Central memory CD8-positive, alpha-beta T cell (primary cell): ENCODE measurements around the gene VWA8.
"Not testable (repeated sequence)": the region's sequence is repeated elsewhere in the genome, so short reads cannot be mapped to it uniquely, and the experiment has no call there.

Experiments used
- ATAC-seq: fragments of 150-1000 bp; cut with Tn5 transposase; replicated peaks from 2 replicates; pipeline ENCODE4 v1.10.0; 2022; ENCODE audit warnings: mild to moderate bottlenecking, moderate FRiP score, moderate number of reproducible peaks; ENCODE audit not compliant: poor library complexity, severe bottlenecking; ENCODE audit errors: extremely low read depth
- DNase-seq, 2 donors: peaks; one replicate each; pipeline ENCODE4 v3.0.0; 2021; ENCODE audit warnings: low spot score in 2 of 2
- H3K27ac Mint-ChIP-seq: one replicate; pipeline ENCODE4 v1.8.0; 2022; ENCODE audit warnings: low read depth, mild to moderate bottlenecking, moderate library complexity, mixed read lengths
- H3K27me3 Mint-ChIP-seq: one replicate; pipeline ENCODE4 v1.8.0; 2022; ENCODE audit warnings: mixed read lengths
- H3K36me3 Mint-ChIP-seq: one replicate; pipeline ENCODE4 v1.8.0; 2022; ENCODE audit warnings: mild to moderate bottlenecking, moderate library complexity, mixed read lengths; ENCODE audit not compliant: insufficient read depth
- H3K4me1 Mint-ChIP-seq: one replicate; pipeline ENCODE4 v1.8.0; 2022; ENCODE audit warnings: mixed read lengths
- H3K4me3 Mint-ChIP-seq: one replicate; pipeline ENCODE4 v1.8.0; 2022; ENCODE audit warnings: mild to moderate bottlenecking, moderate library complexity, mixed read lengths
- H3K9me3 Mint-ChIP-seq: one replicate; pipeline ENCODE4 v1.8.0; 2022; ENCODE audit warnings: mixed read lengths

Gene VWA8

DNA sequence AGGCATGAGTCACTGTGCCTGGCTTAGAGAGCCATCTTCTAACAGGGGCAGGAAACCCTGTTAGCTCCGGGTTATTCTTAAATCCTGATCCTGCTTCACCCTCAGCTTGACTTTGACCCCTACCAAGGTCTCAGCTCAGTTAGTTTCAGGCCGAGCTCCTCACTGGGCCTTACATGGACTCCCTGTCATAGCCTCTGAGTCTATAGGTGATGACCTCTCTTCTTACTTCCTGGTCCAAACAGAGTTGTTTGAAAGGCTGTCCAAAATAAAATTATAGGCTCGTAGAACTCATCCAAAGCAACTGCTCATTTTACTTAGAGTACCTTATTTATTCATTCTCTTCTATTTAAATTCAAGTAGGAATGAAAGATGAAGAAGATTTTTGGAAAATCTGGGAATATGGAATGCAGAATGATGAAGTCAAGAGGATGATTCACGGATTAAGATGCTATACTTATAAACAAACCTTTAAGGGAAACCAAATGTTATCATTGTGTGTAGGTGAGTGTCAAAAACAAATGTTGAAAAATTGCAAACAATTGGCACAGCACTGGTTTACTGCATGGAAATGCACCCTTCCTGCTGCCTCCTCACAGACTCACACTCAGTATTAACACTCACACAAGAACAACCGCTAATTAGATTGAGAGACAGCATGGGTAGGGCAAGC lies 329.5 kb downstream of the VWA8 start:
- no peak overlapping the region for H3K4me3 Mint-ChIP-seq
- peaks cover 1% of the 10 kb centered on the region for H3K36me3 Mint-ChIP-seq
- ATAC-seq: no peak
- no peaks in the 10 kb centered on the region for H3K27me3 Mint-ChIP-seq
- H3K9me3 Mint-ChIP-seq: no peaks in the 10 kb centered on the region
- no peak overlapping the region for H3K27ac Mint-ChIP-seq
- no peak for DNase-seq
- no peaks in the 10 kb centered on the region for H3K4me1 Mint-ChIP-seq

DNA sequence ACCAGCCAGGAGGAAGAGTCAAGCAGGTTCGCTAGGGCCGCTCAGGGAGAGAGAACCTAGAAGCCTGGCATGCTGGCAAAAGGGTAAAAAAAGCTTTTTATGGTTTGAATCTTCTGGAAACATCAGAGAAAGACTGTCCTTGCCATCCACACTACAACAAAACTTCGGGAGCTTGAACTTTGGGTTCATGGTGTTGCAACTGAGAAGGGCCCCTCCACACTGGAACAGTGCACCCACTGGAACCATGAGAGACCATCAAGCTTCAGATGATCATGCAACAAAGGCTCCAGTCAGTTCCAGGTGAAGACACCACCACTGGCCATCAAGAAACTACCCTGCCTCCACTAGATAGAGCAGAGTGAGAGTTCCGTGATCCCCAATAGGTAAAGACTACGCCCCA lies 333.5 kb downstream of the VWA8 start:
- no peak for ATAC-seq
- Mint-ChIP-seq H3K4me3 (no peak overlapping the region), H3K36me3 (no peaks in the 10 kb centered on the region), H3K27me3 (no peaks in the 10 kb centered on the region), H3K4me1 (peaks cover 10% of the 10 kb centered on the region), H3K9me3 (no peaks in the 10 kb centered on the region), H3K27ac (no peak overlapping the region)
- DNase-seq: no peak

DNA sequence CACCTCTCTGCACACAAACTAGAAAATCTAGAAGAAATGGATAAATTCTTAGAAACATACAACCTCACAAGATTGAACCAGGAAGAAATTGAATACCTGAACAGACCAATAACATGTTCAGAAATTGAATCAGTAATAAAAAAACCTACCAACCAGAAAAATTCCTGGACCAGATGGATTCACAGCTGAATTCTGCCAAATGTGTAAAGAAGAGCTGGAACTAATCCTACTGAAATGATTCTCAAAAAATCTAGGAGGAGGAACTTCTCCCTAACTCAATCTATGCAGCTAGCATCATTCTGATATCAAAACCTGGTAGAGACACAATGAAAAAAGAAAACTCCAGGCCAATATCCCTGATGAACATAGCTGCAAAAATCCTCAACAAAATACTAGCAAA lies 336.9 kb downstream of the VWA8 start:
- Mint-ChIP-seq H3K4me1 (peaks cover 16% of the 10 kb centered on the region), H3K36me3 (peaks cover 2% of the 10 kb centered on the region), H3K27me3 (no peaks in the 10 kb centered on the region), H3K9me3 (no peaks in the 10 kb centered on the region), H3K27ac (no peak overlapping the region), H3K4me3 (no peak overlapping the region)
- DNase-seq (no peak), ATAC-seq (no peak)

DNA sequence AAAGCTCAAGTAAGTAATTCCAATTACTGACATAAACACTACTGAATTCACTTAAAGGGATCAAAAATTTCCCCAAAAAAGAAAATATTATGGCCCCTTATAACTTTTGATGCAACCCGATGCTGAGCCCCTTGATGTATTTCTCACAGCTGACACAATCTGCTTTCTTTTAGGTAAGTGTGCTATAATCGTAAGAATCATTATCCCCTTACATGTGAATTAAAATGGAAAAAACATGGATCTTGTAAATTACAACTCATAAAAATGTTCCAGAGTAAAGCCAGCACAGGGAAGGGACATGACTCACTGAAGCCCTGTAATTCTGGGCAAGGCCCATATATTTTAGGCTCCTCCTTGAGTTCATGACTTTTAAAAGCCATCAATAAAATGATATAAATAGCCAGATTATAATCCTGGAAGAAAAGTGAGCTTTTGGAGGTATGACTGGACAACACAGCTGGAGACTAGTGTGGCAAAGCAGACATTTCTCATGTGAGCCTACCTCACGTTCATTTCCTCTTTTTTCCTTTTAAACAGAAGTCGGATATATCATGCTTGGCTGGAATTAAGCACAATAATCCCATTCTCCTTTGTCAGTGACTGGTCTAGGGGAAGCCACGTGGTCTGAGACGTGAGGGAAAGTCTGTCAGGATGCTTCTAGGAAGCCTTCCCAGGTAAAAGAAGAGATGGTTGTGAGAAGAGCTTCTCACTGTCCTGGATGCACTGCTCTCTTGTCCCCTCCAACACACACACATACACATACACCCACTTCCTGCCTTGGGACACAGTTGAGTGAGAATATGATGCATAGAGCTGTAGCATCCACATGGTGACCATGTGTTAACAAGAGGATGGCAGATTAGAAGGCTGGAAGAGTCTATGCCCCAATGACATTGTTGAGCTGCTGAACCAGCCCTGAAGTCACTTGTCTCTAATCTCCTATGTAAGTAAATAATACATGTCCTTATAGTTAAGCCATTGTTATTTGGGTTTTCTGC lies 338.2 kb downstream of the VWA8 start:
- no peaks in the 10 kb centered on the region for H3K9me3 Mint-ChIP-seq
- DNase-seq: no peak
- no peak overlapping the region for H3K27ac Mint-ChIP-seq
- H3K4me3 Mint-ChIP-seq: no peak overlapping the region
- peaks cover 2% of the 10 kb centered on the region for H3K36me3 Mint-ChIP-seq
- H3K4me1 Mint-ChIP-seq: peaks cover 16% of the 10 kb centered on the region
- no peak for ATAC-seq
- no peaks in the 10 kb centered on the region for H3K27me3 Mint-ChIP-seq

DNA sequence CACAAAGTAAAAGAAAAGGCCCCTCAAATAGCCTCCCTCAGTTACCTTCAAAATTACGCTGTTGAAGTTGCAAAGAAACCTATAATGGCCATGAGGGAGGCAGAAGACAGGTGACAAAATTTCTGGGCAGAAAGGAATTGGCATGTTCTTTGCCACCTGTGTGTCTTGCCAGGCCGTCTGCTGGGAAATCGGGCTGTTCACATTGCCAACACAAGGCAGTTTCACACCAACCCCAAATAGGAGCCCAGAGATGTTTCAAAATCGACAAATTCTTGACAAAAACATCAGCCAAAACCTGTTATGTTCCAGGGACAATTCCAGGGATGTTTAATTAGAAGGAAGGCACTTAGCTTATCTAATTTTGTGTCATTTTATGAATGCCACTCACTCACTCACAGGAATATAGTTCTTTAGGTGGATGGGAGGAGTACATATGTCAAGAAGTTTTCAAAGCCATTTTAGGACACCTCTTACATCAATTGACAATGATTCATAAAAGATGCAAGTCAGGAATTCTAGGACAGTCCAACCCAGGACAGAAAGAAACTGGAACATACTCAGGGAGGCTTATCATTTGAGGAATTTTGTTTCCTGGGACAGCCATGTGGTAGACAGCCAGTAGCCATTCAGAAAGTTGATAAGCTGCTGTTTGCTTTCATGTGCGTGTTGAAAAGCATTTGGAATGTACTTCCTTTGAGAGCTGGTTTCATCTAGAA lies 339.0 kb downstream of the VWA8 start:
- H3K9me3 Mint-ChIP-seq: no peaks in the 10 kb centered on the region
- H3K4me1 Mint-ChIP-seq: peaks cover 16% of the 10 kb centered on the region
- no peak overlapping the region for H3K4me3 Mint-ChIP-seq
- ATAC-seq: no peak
- DNase-seq: no peak
- peaks cover 2% of the 10 kb centered on the region for H3K36me3 Mint-ChIP-seq
- no peak overlapping the region for H3K27ac Mint-ChIP-seq
- H3K27me3 Mint-ChIP-seq: no peaks in the 10 kb centered on the region

DNA sequence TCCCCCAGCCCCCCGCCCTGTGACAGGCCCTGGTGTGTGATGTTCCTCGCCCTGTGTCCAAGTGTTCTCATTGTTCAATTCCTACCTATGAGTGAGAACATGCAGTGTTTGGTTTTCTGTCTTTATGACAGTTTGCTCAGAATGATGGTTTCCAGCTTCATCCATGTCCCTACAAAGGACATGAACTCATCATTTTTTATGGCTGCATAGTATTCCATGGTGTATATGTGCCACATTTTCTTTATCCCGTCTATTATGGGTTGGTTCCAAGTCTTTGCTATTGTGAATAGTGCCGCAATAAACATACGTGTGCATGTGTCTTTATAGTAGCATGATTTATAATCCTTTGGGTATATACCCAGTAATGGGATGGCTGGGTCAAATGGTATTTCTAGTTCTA lies 343.3 kb downstream of the VWA8 start:
- H3K27me3 Mint-ChIP-seq, H3K27ac Mint-ChIP-seq, DNase-seq, ATAC-seq, H3K9me3 Mint-ChIP-seq, H3K4me3 Mint-ChIP-seq, H3K4me1 Mint-ChIP-seq: not testable (repeated sequence)
- peaks cover 12% of the 10 kb centered on the region for H3K36me3 Mint-ChIP-seq

DNA sequence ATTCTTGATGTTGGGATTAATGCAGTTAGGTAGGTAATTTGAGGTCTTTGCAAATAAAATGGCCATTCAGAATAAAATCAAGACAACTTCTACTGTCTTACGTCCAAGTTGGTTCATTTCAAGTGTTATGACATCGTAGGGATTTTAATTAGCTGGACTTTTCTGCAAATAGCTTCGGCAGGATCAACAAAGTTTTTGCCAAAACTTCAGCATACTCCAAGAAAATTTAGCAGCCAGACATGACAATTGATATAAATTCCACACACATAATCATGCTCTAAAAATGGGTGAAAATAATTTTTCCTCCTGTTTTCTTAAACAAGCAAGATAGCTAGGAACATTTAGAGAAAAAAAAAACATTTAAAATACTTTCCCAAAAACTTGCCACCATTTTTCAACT lies 344.8 kb downstream of the VWA8 start:
- H3K9me3 Mint-ChIP-seq: no peaks in the 10 kb centered on the region
- DNase-seq (no peak), ATAC-seq (no peak)
- H3K4me3 Mint-ChIP-seq: no peak overlapping the region
- peaks cover 14% of the 10 kb centered on the region for H3K36me3 Mint-ChIP-seq
- H3K27me3 Mint-ChIP-seq: no peaks in the 10 kb centered on the region
- no peak overlapping the region for H3K27ac Mint-ChIP-seq
- peaks cover 6% of the 10 kb centered on the region for H3K4me1 Mint-ChIP-seq

DNA sequence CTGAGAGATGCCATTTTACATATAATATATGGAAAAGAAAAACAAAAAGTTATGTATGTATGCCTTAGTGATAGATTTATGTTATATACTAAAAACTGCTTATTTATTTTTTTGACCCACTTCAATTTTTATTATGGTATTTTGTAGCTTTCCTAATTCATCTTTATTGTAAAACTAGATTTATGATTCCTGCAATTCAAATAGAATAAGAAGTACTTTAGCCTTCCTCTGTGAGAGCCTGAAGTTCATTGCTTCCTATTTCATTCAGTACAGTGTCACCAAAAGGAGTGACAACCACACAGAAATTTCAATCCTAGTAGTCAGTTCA lies 345.4 kb downstream of the VWA8 start:
- no peak for DNase-seq
- Mint-ChIP-seq H3K9me3 (no peaks in the 10 kb centered on the region), H3K4me1 (peaks cover 5% of the 10 kb centered on the region), H3K27ac (no peak overlapping the region), H3K36me3 (peaks cover 13% of the 10 kb centered on the region), H3K27me3 (no peaks in the 10 kb centered on the region), H3K4me3 (no peak overlapping the region)
- no peak for ATAC-seq

DNA sequence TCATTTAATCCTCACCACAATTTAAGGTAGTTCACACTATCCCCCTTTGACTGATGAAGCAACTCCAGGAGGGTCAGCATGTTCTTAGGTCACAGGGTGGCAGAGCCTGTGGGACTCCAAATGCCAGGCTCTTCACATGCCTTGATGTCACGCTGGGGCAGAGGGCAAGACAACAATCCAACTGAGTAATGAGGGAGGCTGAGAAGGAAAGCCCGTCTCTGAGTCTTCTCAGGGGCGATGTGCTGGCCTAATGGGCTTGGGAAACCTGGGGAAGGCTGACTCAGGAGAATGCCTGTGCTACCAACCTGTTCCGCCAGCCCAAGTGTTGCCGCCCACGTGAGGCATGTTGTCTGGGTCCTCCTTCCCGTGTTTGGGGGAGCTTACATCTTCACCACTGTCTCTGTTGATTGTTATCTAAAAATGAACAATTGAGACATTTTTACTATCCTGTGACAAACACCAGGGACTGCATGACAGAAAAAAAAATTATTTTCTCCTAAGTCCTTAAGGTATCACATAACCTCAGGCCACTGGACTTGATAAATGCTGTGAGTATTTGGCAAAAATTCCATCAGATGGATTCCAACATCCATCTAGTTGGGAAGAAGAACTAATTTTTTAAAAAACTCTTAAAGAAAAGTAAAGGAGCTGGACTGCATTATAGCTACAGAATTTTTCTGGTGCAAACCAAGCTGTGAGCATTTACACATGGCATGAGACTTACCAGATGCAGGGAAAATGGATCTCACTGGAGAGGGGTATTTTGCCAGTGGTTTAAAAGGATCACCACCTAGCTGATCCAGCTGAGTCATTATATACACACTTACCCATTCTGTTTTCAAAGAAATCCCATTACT lies 346.0 kb downstream of the VWA8 start:
- Mint-ChIP-seq H3K9me3 (no peaks in the 10 kb centered on the region), H3K27ac (no peak overlapping the region)

DNA sequence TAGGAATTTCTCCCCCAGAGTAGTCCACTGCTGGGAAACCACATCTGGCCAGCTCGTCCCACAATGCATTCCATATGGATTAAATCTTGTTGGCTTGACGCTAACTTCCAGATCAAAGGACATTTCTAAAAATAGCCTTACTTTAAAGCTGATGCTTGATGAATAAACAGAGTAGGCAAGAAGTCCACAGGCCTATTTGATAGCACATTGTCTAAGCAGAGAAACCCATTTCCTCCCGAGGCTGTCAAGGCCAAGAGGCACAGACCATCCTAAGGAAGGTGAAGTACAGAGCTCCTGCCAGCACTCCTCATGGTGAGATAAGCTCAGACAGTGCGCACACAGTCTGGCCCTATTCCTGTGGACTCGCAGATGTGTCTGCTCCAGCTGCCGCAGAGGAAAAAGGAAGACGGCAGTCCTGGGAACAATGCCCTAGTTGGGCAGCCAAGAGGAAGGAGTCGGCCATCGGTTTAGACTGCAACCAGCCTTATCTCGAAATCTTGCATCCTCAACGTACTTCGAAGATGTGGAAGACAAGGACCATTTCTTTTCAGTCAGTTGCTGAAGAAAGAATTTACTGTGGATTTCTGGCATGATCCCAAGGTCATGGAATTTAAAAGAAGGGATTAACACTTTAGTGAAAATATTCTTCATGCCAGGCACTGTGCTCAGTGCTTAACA lies 346.8 kb downstream of the VWA8 start:
- H3K4me3 Mint-ChIP-seq: no peak overlapping the region
- no peak for ATAC-seq
- H3K4me1 Mint-ChIP-seq: no peaks in the 10 kb centered on the region
- no peaks in the 10 kb centered on the region for H3K27me3 Mint-ChIP-seq
- H3K27ac Mint-ChIP-seq: no peak overlapping the region
- H3K36me3 Mint-ChIP-seq: peaks cover 11% of the 10 kb centered on the region
- no peak for DNase-seq
- no peaks in the 10 kb centered on the region for H3K9me3 Mint-ChIP-seq

More for the DNA sequence above, 346.0 kb downstream of the VWA8 start:
- ATAC-seq: no peak
- no peak for DNase-seq
- Mint-ChIP-seq H3K4me3 (no peak overlapping the region), H3K4me1 (no peaks in the 10 kb centered on the region), H3K27me3 (no peaks in the 10 kb centered on the region), H3K36me3 (peaks cover 11% of the 10 kb centered on the region)

DNA sequence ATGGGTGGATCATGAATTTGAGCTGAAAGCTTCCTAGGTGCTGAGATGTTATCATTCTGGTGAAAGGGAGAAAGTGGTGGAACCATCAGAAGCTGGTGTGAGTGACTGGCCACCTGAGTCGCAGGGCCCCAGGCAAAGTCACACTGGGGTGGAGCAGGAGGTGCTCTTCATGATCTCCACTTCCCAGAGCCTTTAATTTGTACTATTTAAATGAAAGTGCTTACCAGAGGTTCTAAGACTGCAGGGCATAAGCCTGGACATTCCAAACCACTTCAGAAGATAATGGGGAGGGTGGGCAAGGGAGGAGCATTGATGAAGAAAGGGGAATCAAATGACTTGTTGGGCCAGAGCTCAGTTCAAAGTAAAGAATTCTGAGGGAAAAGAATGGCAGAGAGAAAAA lies 347.4 kb downstream of the VWA8 start:
- Mint-ChIP-seq H3K4me3 (no peak overlapping the region), H3K4me1 (no peaks in the 10 kb centered on the region), H3K27me3 (no peaks in the 10 kb centered on the region), H3K27ac (no peak overlapping the region), H3K9me3 (no peaks in the 10 kb centered on the region), H3K36me3 (peaks cover 11% of the 10 kb centered on the region)
- DNase-seq (no peak), ATAC-seq (no peak)

DNA sequence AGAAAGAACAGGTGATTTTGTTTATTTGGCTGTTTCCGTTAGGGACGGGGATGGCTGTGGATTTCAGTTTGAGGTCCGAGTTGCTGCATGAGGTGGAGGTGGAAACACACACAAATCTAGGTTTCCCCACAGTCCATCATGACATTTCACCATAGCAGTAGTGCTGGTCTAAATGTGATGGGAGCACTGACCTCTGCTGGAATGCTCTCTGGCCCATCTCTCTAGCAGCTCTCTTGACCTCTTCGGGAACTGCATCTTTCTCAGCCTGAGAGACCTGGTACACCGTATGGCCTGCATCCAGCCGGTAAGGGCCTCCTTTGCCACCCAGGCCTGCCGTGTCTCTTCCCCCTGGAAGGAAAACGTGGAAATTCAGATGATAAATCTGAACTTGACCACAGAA lies 349.5 kb downstream of the VWA8 start:
- Mint-ChIP-seq H3K36me3 (peaks cover 11% of the 10 kb centered on the region), H3K4me1 (no peaks in the 10 kb centered on the region), H3K27me3 (no peaks in the 10 kb centered on the region), H3K4me3 (no peak overlapping the region), H3K27ac (no peak overlapping the region), H3K9me3 (no peaks in the 10 kb centered on the region)
- ATAC-seq (no peak), DNase-seq (no peak)
